ENCODE data around the gene RALGAPA2.

DNA sequence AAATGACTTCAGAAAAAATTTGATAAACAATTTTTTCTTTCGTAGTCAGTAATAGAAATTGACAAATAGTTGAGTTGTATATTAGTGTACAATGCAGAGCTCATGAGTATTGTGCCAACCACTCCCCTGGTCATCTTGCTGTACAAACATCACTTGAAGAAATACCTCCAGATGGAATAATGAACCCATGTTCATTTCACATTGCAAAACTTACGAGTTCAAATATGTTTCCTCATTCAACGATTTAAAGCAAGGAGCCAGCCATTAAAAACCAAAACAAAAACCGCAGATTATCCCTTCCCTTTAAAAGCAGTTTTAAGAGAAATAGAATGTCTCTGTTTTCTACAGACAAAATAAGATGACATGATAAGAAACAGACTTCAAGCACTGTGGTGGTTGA, 62.5 kb downstream of the RALGAPA2 start:
- TF ChIP-seq, protein P1, sequence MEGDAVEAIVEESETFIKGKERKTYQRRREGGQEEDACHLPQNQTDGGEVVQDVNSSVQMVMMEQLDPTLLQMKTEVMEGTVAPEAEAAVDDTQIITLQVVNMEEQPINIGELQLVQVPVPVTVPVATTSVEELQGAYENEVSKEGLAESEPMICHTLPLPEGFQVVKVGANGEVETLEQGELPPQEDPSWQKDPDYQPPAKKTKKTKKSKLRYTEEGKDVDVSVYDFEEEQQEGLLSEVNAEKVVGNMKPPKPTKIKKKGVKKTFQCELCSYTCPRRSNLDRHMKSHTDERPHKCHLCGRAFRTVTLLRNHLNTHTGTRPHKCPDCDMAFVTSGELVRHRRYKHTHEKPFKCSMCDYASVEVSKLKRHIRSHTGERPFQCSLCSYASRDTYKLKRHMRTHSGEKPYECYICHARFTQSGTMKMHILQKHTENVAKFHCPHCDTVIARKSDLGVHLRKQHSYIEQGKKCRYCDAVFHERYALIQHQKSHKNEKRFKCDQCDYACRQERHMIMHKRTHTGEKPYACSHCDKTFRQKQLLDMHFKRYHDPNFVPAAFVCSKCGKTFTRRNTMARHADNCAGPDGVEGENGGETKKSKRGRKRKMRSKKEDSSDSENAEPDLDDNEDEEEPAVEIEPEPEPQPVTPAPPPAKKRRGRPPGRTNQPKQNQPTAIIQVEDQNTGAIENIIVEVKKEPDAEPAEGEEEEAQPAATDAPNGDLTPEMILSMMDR (IDR thresholded peaks at IDR 0.05), result no peak
- TF ChIP-seq POLR2A (IDR thresholded peaks at IDR 0.05), result no peak
- TF ChIP-seq EP300 (IDR thresholded peaks at IDR 0.05), result no peak

All from tibial nerve (tissue), 4 donors.